ENCODE measurements around the gene AK1. TPM values are rescaled to one million over a fixed set of nuclear protein-coding genes. Genes with fewer than 3 reads are reported as not detected.
"Not testable (repeated sequence)": the region's sequence is repeated elsewhere in the genome, so short reads cannot be mapped to it uniquely, and the experiment has no call there.

Gene AK1
- total RNA-seq, 2 donors from 2014 or later: 19.0 to 22.8 TPM

DNA sequence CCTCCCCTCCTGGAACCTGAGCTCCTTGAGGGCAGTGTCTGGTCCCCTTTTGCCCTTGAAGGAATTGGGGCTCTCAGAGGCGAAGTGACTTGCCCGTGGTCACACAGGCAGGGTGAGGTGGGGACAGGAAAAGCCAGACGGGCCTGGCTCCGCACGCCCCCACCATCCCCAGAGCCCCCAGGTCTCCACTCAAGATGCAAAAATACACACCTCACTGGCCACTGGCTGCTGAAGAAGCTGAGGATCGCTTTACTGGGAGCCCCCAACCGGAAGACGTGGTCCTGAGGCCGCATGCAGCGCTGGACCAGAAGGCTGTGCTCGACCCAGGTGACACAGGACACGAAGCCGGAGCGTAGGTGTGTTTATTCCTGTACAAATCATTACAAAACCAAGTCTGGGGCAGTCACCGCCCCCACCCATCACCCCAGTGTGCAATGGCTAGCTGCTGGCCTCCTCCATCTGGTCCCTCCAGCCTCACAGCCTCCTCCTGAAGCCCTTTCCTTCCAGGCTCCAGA lies 7.6 kb upstream of the AK1 start:
- TF ChIP-seq, protein P1, sequence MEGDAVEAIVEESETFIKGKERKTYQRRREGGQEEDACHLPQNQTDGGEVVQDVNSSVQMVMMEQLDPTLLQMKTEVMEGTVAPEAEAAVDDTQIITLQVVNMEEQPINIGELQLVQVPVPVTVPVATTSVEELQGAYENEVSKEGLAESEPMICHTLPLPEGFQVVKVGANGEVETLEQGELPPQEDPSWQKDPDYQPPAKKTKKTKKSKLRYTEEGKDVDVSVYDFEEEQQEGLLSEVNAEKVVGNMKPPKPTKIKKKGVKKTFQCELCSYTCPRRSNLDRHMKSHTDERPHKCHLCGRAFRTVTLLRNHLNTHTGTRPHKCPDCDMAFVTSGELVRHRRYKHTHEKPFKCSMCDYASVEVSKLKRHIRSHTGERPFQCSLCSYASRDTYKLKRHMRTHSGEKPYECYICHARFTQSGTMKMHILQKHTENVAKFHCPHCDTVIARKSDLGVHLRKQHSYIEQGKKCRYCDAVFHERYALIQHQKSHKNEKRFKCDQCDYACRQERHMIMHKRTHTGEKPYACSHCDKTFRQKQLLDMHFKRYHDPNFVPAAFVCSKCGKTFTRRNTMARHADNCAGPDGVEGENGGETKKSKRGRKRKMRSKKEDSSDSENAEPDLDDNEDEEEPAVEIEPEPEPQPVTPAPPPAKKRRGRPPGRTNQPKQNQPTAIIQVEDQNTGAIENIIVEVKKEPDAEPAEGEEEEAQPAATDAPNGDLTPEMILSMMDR (conservative IDR thresholded peaks at IDR 0.05): no peak
- peak overlapping the region; percentile 57 for H3K27ac ChIP-seq (ENCODE audit: low read depth, low read length)
- no peaks in the 10 kb centered on the region for H3K27me3 Mint-ChIP-seq (ENCODE audit: insufficient read depth)
- no peak overlapping the region for H3K9ac ChIP-seq (ENCODE audit: extremely low read depth, low read length, poor library complexity, severe bottlenecking)
- H3K4me1 Mint-ChIP-seq: peaks cover 2% of the 10 kb centered on the region
- WGBS, 2 experiments (ENCODE audit: insufficient coverage in 1 of 2, insufficient read length in 1 of 2): 79 to 91% methylated on average over 6 to 15 of the region's 15 CpGs
- H3K4me3 ChIP-seq (ENCODE audit: low read length): no peak overlapping the region
- no peak overlapping the region for H3K4me3 Mint-ChIP-seq
- no peak for DNase-seq
- H3K9me3 ChIP-seq (ENCODE audit: control insufficient read depth, low read length): no peaks in the 10 kb centered on the region
- H3K4me1 ChIP-seq (ENCODE audit: control insufficient read depth, insufficient read depth, low read length): no peaks in the 10 kb centered on the region
- H3K27ac Mint-ChIP-seq: no peak overlapping the region
- H3K9me3 Mint-ChIP-seq: no peaks in the 10 kb centered on the region
- H3K36me3 Mint-ChIP-seq (ENCODE audit: low read depth): peaks cover 29% of the 10 kb centered on the region
- peaks cover 21% of the 10 kb centered on the region for H3K36me3 ChIP-seq (ENCODE audit: control insufficient read depth, insufficient read depth, low read length)
- H3K27me3 ChIP-seq (ENCODE audit: control insufficient read depth, insufficient read depth, low read length, poor library complexity, severe bottlenecking): no peaks in the 10 kb centered on the region

DNA sequence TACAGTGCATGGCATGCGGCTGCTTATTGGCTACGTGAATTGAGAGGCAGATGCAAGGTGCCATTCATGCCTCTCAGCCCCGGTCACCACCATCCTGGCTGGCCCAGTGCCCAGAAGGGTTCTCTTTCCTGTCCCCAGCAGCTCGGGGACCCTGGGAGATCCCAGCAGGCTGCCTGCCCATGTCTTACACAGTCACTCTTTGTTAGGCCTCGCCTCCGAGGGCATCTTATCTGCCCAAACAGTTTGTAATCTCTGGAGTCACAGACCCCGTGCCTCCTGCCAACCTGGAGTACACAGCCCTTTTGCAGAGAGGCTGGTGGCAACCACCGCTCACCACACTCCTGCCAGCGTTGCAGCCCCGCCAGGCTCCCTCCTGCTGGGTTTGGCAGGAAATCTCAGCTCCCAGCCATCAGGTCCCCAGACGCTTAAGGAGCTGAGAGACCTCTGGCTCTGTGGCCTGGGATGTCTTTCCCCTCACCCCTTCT lies 7.0 kb upstream of the AK1 start:
- no peak overlapping the region for H3K4me3 ChIP-seq (ENCODE audit: low read length)
- Mint-ChIP-seq H3K4me3 (no peak overlapping the region), H3K27me3 (ENCODE audit: insufficient read depth) (no peaks in the 10 kb centered on the region), H3K27ac (no peak overlapping the region), H3K4me1 (peaks cover 2% of the 10 kb centered on the region), H3K9me3 (no peaks in the 10 kb centered on the region), H3K36me3 (ENCODE audit: low read depth) (peaks cover 26% of the 10 kb centered on the region)
- peak overlapping the region; percentile 57 for H3K27ac ChIP-seq (ENCODE audit: low read depth, low read length)
- H3K9me3 ChIP-seq (ENCODE audit: control insufficient read depth, low read length): no peaks in the 10 kb centered on the region
- H3K27me3 ChIP-seq (ENCODE audit: control insufficient read depth, insufficient read depth, low read length, poor library complexity, severe bottlenecking): no peaks in the 10 kb centered on the region
- DNase-seq: peak; percentile 63
- TF ChIP-seq, protein P1 (conservative IDR thresholded peaks at IDR 0.05): no peak
- H3K9ac ChIP-seq (ENCODE audit: extremely low read depth, low read length, poor library complexity, severe bottlenecking): no peak overlapping the region
- peaks cover 16% of the 10 kb centered on the region for H3K36me3 ChIP-seq (ENCODE audit: control insufficient read depth, insufficient read depth, low read length)
- H3K4me1 ChIP-seq (ENCODE audit: control insufficient read depth, insufficient read depth, low read length): no peaks in the 10 kb centered on the region
- 80 to 81% methylated on average over 10 to 11 of the region's 11 CpGs for WGBS, 2 experiments (ENCODE audit: insufficient coverage in 1 of 2, insufficient read length in 1 of 2)

DNA sequence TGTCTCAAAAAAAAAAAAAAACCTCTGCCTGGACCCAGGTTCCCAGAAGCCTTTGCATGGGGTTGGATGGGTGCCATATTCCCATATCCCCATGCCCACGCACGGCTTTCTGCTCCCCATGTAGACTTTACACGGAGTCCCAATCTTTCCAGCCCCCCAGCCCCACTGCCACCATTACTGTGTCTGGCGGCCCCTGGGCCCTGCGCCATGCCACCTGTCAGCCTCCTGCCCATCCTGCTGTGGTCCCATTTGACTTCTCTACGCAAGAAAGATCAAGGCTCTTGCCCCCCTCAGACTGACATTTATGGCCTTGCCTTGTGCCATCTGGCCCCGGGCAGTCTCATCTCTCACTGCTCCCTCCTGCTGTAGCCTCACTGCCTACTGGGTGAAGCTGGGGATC lies 6.5 kb upstream of the AK1 start:
- no peak for DNase-seq
- Histone ChIP-seq H3K9me3 (ENCODE audit: control insufficient read depth, low read length) (no peaks in the 10 kb centered on the region), H3K36me3 (ENCODE audit: control insufficient read depth, insufficient read depth, low read length) (peaks cover 15% of the 10 kb centered on the region), H3K9ac (ENCODE audit: extremely low read depth, low read length, poor library complexity, severe bottlenecking) (no peak overlapping the region), H3K27me3 (ENCODE audit: control insufficient read depth, insufficient read depth, low read length, poor library complexity, severe bottlenecking) (no peaks in the 10 kb centered on the region), H3K4me1 (ENCODE audit: control insufficient read depth, insufficient read depth, low read length) (no peaks in the 10 kb centered on the region), H3K27ac (ENCODE audit: low read depth, low read length) (no peak overlapping the region), H3K4me3 (ENCODE audit: low read length) (no peak overlapping the region)
- H3K27ac Mint-ChIP-seq: peak overlapping the region; percentile 30
- no peaks in the 10 kb centered on the region for H3K9me3 Mint-ChIP-seq
- H3K36me3 Mint-ChIP-seq (ENCODE audit: low read depth): peaks cover 26% of the 10 kb centered on the region
- H3K4me1 Mint-ChIP-seq: peaks cover 2% of the 10 kb centered on the region
- H3K27me3 Mint-ChIP-seq (ENCODE audit: insufficient read depth): no peaks in the 10 kb centered on the region
- no peak overlapping the region for H3K4me3 Mint-ChIP-seq
- TF ChIP-seq, protein P1 (conservative IDR thresholded peaks at IDR 0.05): no peak
- 95 to 98% methylated on average over 7 of the region's 7 CpGs for WGBS, 2 experiments (ENCODE audit: insufficient coverage in 1 of 2, insufficient read length in 1 of 2)

DNA sequence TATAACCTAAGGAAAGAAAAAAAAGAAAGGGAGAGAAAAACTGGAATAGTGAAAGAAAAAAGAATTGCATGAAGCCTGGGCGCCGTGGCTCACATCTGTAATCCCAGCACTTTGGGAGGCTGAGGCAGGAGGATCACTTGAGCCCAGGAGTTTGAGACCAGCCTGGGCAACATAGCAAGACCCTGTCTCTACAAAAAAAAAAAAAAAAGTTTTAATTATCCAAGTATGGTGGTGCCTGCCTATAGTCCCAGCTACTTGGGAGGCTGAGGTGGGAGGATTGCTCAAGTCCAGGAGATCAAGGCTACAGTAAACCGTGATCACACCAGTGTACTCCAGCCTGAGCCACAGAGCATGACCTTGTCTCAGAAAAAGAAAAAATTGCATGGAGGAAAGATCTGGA lies 4.2 kb upstream of the AK1 start:
- not testable (repeated sequence) for H3K9me3 Mint-ChIP-seq; H3K27ac Mint-ChIP-seq; H3K27me3 Mint-ChIP-seq (ENCODE audit: insufficient read depth); H3K4me3 ChIP-seq (ENCODE audit: low read length); DNase-seq; H3K27ac ChIP-seq (ENCODE audit: low read depth, low read length); H3K4me3 Mint-ChIP-seq; H3K36me3 ChIP-seq (ENCODE audit: control insufficient read depth, insufficient read depth, low read length); H3K4me1 ChIP-seq (ENCODE audit: control insufficient read depth, insufficient read depth, low read length); H3K9me3 ChIP-seq (ENCODE audit: control insufficient read depth, low read length); H3K9ac ChIP-seq (ENCODE audit: extremely low read depth, low read length, poor library complexity, severe bottlenecking); H3K27me3 ChIP-seq (ENCODE audit: control insufficient read depth, insufficient read depth, low read length, poor library complexity, severe bottlenecking)
- Mint-ChIP-seq H3K4me1 (peaks cover 13% of the 10 kb centered on the region), H3K36me3 (ENCODE audit: low read depth) (peaks cover 11% of the 10 kb centered on the region)
- 96% methylated on average over 3 of the region's 3 CpGs for whole genome bisulfite sequencing, 2 experiments (ENCODE audit: insufficient coverage in 1 of 2, insufficient read length in 1 of 2)

All from endodermal cell (in vitro differentiated cells).